Measurements from ENCODE around the gene ACOX2.

Gene ACOX2

DNA sequence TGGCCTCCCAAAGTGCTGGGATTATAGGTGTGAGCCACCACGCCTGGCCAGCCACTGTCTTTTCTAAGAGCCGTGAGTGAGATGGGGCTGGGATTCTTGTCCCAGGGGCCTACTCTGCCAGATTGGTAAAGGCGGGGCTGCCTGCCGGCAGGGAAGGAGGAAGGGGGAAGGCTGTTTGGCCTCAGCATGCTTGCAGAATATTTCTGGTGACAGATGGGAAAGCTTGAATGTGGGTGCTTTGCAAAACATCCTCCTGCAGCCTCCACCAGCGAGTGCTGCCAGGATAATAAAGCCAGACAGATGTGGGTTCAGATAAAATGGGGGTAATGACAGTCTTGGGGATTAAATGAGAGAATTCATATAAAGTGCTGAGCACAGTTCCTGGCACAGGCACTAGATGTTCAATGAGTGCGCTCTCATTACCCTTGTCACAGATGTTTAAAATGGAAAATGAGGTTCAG lies 19.8 kb upstream of the ACOX2 start:
- Histone ChIP-seq H3K4me1 (ENCODE audit: insufficient read depth, low read length) (no peaks in the 10 kb centered on the region), H3K9ac (ENCODE audit: low read depth, low read length) (no peak overlapping the region), H3K4me3 (ENCODE audit: low read depth in 1 of 2, low read length in 2 of 2) (no peak overlapping the region), H3K27me3 (ENCODE audit: insufficient read depth, low read length, poor library complexity) (peaks cover 3% of the 10 kb centered on the region), H3K9me3 (ENCODE audit: insufficient read depth, low read length, severe bottlenecking) (no peaks in the 10 kb centered on the region), H2AFZ (ENCODE audit: low read depth, low read length) (no peak overlapping the region), H3K27ac (ENCODE audit: low read length) (no peak overlapping the region), H3K36me3 (ENCODE audit: insufficient read depth, low read length) (no peaks in the 10 kb centered on the region), H3K79me2 (ENCODE audit: insufficient read depth, low read length) (no peaks in the 10 kb centered on the region), H3K4me2 (ENCODE audit: insufficient read depth, low read length) (no peak overlapping the region), H4K20me1 (ENCODE audit: insufficient read depth, low read length) (no peaks in the 10 kb centered on the region)
- DNase-seq (no peak), ATAC-seq (ENCODE audit: insufficient read depth, low read depth) (no peak)
- TF ChIP-seq, protein P1, sequence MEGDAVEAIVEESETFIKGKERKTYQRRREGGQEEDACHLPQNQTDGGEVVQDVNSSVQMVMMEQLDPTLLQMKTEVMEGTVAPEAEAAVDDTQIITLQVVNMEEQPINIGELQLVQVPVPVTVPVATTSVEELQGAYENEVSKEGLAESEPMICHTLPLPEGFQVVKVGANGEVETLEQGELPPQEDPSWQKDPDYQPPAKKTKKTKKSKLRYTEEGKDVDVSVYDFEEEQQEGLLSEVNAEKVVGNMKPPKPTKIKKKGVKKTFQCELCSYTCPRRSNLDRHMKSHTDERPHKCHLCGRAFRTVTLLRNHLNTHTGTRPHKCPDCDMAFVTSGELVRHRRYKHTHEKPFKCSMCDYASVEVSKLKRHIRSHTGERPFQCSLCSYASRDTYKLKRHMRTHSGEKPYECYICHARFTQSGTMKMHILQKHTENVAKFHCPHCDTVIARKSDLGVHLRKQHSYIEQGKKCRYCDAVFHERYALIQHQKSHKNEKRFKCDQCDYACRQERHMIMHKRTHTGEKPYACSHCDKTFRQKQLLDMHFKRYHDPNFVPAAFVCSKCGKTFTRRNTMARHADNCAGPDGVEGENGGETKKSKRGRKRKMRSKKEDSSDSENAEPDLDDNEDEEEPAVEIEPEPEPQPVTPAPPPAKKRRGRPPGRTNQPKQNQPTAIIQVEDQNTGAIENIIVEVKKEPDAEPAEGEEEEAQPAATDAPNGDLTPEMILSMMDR (IDR thresholded peaks at IDR 0.05; ENCODE audit: borderline replicate concordance, extremely low read depth, low read length, poor library complexity, severe bottlenecking), result no peak
- no peak for TF ChIP-seq EZH2 (IDR thresholded peaks at IDR 0.05; ENCODE audit: borderline replicate concordance, low read depth, low read length, severe bottlenecking)

DNA sequence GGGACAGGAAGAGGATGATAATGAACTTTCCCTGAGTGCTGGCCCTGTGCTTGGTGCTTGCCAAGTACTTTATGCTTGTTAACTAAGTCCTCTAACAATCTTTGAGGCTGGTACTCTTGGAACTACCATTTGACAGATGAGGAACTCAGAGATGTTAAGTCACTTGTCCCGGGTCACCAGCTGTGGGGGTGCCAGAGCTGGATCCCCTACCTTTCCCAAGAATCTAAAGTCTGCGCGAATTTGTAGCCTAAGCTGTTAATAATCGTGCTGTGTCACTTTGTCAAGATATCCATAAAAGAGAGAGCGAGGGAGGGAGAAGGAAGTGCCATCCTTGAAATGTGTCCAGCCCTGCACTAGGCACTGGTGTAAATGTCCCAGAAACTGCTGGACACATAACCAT lies 19.0 kb upstream of the ACOX2 start:
- H2AFZ ChIP-seq (ENCODE audit: low read depth, low read length), result no peak overlapping the region
- H4K20me1 ChIP-seq (ENCODE audit: insufficient read depth, low read length), result no peaks in the 10 kb centered on the region
- ATAC-seq (ENCODE audit: insufficient read depth, low read depth), result no peak
- no peak overlapping the region for H3K4me3 ChIP-seq (ENCODE audit: low read depth in 1 of 2, low read length in 2 of 2)
- no peak overlapping the region for H3K27ac ChIP-seq (ENCODE audit: low read length)
- H3K9ac ChIP-seq (ENCODE audit: low read depth, low read length), result no peak overlapping the region
- peaks cover 3% of the 10 kb centered on the region for H3K27me3 ChIP-seq (ENCODE audit: insufficient read depth, low read length, poor library complexity)
- no peaks in the 10 kb centered on the region for H3K4me1 ChIP-seq (ENCODE audit: insufficient read depth, low read length)
- H3K4me2 ChIP-seq (ENCODE audit: insufficient read depth, low read length), result no peak overlapping the region
- no peak for DNase-seq
- H3K79me2 ChIP-seq (ENCODE audit: insufficient read depth, low read length), result no peaks in the 10 kb centered on the region
- no peaks in the 10 kb centered on the region for H3K36me3 ChIP-seq (ENCODE audit: insufficient read depth, low read length)
- TF ChIP-seq EZH2 (IDR thresholded peaks at IDR 0.05; ENCODE audit: borderline replicate concordance, low read depth, low read length, severe bottlenecking), result no peak
- TF ChIP-seq, protein P1 (IDR thresholded peaks at IDR 0.05; ENCODE audit: borderline replicate concordance, extremely low read depth, low read length, poor library complexity, severe bottlenecking), result no peak
- H3K9me3 ChIP-seq (ENCODE audit: insufficient read depth, low read length, severe bottlenecking), result no peaks in the 10 kb centered on the region

DNA sequence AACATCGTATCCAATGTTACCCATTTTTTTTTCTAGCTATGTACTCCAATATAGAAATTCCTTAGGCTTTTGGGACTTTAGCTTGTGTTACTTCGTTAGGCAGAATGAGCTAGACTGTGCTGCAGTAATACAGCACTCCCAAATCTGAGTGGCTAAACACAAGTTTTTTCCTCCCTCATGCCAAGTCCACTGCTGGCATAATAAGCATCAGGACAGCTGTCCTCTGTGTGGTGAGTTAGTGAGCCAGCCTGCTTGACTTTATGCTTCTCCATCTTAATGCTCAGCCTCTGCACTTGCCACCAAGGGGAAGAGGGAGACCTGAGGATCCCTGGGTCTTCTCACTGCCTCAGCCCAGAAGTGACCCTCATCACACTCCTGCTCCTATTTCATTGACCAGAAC lies 18.2 kb upstream of the ACOX2 start:
- Histone ChIP-seq H3K79me2 (ENCODE audit: insufficient read depth, low read length) (no peaks in the 10 kb centered on the region), H3K36me3 (ENCODE audit: insufficient read depth, low read length) (no peaks in the 10 kb centered on the region), H3K9ac (ENCODE audit: low read depth, low read length) (no peak overlapping the region), H3K4me2 (ENCODE audit: insufficient read depth, low read length) (no peak overlapping the region), H3K27me3 (ENCODE audit: insufficient read depth, low read length, poor library complexity) (peaks cover 3% of the 10 kb centered on the region), H4K20me1 (ENCODE audit: insufficient read depth, low read length) (no peaks in the 10 kb centered on the region), H3K9me3 (ENCODE audit: insufficient read depth, low read length, severe bottlenecking) (no peaks in the 10 kb centered on the region), H3K4me1 (ENCODE audit: insufficient read depth, low read length) (no peaks in the 10 kb centered on the region), H3K27ac (ENCODE audit: low read length) (no peak overlapping the region), H3K4me3 (ENCODE audit: low read depth in 1 of 2, low read length in 2 of 2) (no peak overlapping the region), H2AFZ (ENCODE audit: low read depth, low read length) (no peak overlapping the region)
- DNase-seq (no peak), ATAC-seq (ENCODE audit: insufficient read depth, low read depth) (no peak)
- TF ChIP-seq EZH2 (IDR thresholded peaks at IDR 0.05; ENCODE audit: borderline replicate concordance, low read depth, low read length, severe bottlenecking), result no peak
- TF ChIP-seq, protein P1 (IDR thresholded peaks at IDR 0.05; ENCODE audit: borderline replicate concordance, extremely low read depth, low read length, poor library complexity, severe bottlenecking), result no peak

DNA sequence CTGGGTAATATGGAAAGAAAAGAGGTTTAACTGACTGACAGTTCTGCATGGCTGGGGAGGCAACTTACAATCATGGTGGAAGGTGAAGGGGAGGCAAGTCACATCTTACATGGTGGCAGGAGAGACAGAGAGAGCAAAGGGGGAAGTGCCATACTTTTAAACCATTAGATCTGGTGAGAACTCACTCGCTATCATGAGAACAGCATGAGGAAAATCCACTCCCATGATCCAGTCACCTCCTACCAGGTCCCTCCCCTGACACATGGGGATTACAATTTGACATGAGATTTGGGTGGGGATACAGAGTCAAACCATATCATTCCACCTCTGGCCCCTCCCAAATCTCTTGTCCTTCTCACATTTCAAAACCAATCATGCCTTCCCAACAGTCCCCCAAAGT lies 16.0 kb upstream of the ACOX2 start:
- H3K36me3 ChIP-seq (ENCODE audit: insufficient read depth, low read length), result no peaks in the 10 kb centered on the region
- no peak overlapping the region for H2AFZ ChIP-seq (ENCODE audit: low read depth, low read length)
- DNase-seq (no peak), ATAC-seq (ENCODE audit: insufficient read depth, low read depth) (no peak)
- no peak overlapping the region for H3K4me3 ChIP-seq (ENCODE audit: low read depth in 1 of 2, low read length in 2 of 2)
- H3K27me3 ChIP-seq (ENCODE audit: insufficient read depth, low read length, poor library complexity), result peaks cover 3% of the 10 kb centered on the region
- TF ChIP-seq, protein P1 (IDR thresholded peaks at IDR 0.05; ENCODE audit: borderline replicate concordance, extremely low read depth, low read length, poor library complexity, severe bottlenecking), result no peak
- no peak for TF ChIP-seq EZH2 (IDR thresholded peaks at IDR 0.05; ENCODE audit: borderline replicate concordance, low read depth, low read length, severe bottlenecking)
- H3K27ac ChIP-seq (ENCODE audit: low read length), result no peak overlapping the region
- H3K79me2 ChIP-seq (ENCODE audit: insufficient read depth, low read length), result no peaks in the 10 kb centered on the region
- no peaks in the 10 kb centered on the region for H4K20me1 ChIP-seq (ENCODE audit: insufficient read depth, low read length)
- no peak overlapping the region for H3K9ac ChIP-seq (ENCODE audit: low read depth, low read length)
- no peaks in the 10 kb centered on the region for H3K9me3 ChIP-seq (ENCODE audit: insufficient read depth, low read length, severe bottlenecking)
- no peak overlapping the region for H3K4me2 ChIP-seq (ENCODE audit: insufficient read depth, low read length)
- H3K4me1 ChIP-seq (ENCODE audit: insufficient read depth, low read length), result no peaks in the 10 kb centered on the region

All from DND-41 (cell line).